HG03520 (cell line): Measurements from ENCODE around the gene RIPK1.
"Not testable (repeated sequence)": the region's sequence is repeated elsewhere in the genome, so short reads cannot be mapped to it uniquely, and the experiment has no call there.

Experiments
- ATAC-seq: cut with Tn5 transposase; IDR thresholded peaks from one replicate; pipeline ENCODE4 v1.9.1; 2021; ENCODE audit warnings: mild to moderate bottlenecking, moderate library complexity; ENCODE audit not compliant: unreplicated experiment

Gene RIPK1

GRCh38 chr6:3068329-3069214, at the start of gene RIPK1:
Gene RIPK1 (plus strand): TSS chr6:3068494. CDS start chr6:3076824, 8,330 bp downstream.
- ATAC-seq: peak; percentile 82

GRCh38 chr6:3019065-3019464, 49.2 kb upstream of the RIPK1 start:
- ATAC-seq: no peak

GRCh38 chr6:3019749-3020320, 48.5 kb upstream of the RIPK1 start:
- ATAC-seq: no peak

GRCh38 chr6:3020976-3021598, 47.2 kb upstream of the RIPK1 start:
- ATAC-seq: not testable (repeated sequence)

- ATAC-seq: no peak
These were observed 45.3 kb upstream of the RIPK1 start for GRCh38 chr6:3022765-3023662.

GRCh38 chr6:3023663-3024483, 44.4 kb upstream of the RIPK1 start:
- peak; percentile 59 for ATAC-seq

GRCh38 chr6:3026791-3027626, 41.3 kb upstream of the RIPK1 start:
- ATAC-seq: no peak

GRCh38 chr6:3028156-3028555, 40.1 kb upstream of the RIPK1 start:
- not testable (repeated sequence) for ATAC-seq

GRCh38 chr6:3031857-3032640, 36.2 kb upstream of the RIPK1 start:
- ATAC-seq: no peak

GRCh38 chr6:3032986-3033385, 35.3 kb upstream of the RIPK1 start:
- no peak for ATAC-seq

GRCh38 chr6:3033652-3034051, 34.6 kb upstream of the RIPK1 start:
- no peak for ATAC-seq

- ATAC-seq: no peak
These were observed 32.9 kb upstream of the RIPK1 start for GRCh38 chr6:3035397-3035796.

- ATAC-seq: no peak
These were observed 31.2 kb upstream of the RIPK1 start for GRCh38 chr6:3036861-3037637.

GRCh38 chr6:3037638-3038365, 30.5 kb upstream of the RIPK1 start:
- no peak for ATAC-seq

GRCh38 chr6:3039384-3039783, 28.9 kb upstream of the RIPK1 start:
- ATAC-seq: no peak

GRCh38 chr6:3041147-3041546, 27.1 kb upstream of the RIPK1 start:
- no peak for ATAC-seq

- no peak for ATAC-seq
These were observed 26.7 kb upstream of the RIPK1 start for GRCh38 chr6:3041606-3042005.
